HG03095 (cell line): ENCODE results near the gene COL23A1.

ENCODE experiments used
- ATAC-seq: cut with Tn5 transposase; IDR thresholded peaks from one replicate; pipeline ENCODE4 v1.9.1; 2021; ENCODE audit warnings: moderate library complexity; ENCODE audit not compliant: unreplicated experiment

Gene COL23A1

DNA sequence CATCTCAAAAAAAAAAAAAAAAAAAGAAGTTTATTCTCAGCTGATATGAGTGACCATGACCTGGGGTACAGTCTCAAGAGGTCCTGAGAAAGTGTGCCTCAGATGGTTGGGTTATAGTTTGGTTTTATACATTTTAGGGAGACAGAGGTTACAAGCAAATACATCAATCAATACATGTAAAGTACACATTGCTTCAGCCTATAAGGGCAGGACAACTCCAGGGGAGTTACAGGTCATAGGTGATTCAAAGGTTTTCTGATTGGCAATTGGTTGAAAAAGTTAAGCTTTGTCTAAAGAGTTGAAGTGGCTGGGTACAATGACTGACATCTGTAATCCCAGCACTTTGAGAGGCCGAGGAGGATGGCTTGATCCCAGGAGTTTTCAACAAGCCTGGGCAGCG lies 400.8 kb downstream of the COL23A1 start:
- no peak for ATAC-seq
